GM19035 (cell line): Measurements from ENCODE around the gene CORO1A.
"Not testable (repeated sequence)": the region's sequence is repeated elsewhere in the genome, so short reads cannot be mapped to it uniquely, and the experiment has no call there.

Source experiments
- ATAC-seq: cut with Tn5 transposase; IDR thresholded peaks from one replicate; pipeline ENCODE4 v1.9.1; 2021; ENCODE audit not compliant: unreplicated experiment

CORO1A gene

DNA sequence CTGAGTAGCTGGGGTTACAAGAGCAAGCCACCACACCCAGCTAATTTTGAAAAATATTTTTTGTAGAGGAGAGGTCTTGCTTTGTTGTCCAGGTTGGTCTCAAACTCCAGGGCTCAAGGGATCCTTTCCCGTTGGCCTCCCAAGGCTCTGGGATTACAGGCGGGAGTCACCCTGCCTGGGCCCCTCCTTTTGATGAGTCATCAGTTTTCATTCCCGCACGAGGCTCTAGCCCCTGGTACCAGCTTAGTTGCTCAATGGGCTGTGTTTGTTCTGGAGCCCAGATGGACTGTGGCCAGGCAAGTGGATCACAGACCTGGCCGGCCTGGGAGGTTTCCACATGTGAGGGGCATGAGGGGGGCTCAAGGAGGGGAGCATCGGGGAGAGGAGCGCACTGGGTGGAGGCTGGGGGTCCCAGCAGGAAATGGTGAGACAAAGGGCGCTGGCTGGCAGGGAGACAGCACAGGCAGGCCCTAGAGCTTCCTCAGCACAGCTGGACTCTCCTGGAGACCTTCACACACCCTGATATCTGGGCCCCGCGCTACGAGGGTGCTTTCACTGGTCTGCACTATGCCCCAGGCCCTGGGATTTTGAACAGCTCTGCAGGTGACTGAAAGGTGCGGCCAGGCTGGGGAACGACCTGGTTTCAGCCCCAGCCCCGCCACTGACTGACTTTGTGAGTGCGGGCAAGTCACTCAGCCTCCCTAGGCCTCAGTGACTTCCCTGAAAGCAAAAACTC, 16.4 kb downstream of the CORO1A start:
- not testable (repeated sequence) for ATAC-seq

- ATAC-seq = not testable (repeated sequence)
Observed at GRCh38 chr16:30205541-30206236, 22.3 kb downstream of the CORO1A start.

DNA sequence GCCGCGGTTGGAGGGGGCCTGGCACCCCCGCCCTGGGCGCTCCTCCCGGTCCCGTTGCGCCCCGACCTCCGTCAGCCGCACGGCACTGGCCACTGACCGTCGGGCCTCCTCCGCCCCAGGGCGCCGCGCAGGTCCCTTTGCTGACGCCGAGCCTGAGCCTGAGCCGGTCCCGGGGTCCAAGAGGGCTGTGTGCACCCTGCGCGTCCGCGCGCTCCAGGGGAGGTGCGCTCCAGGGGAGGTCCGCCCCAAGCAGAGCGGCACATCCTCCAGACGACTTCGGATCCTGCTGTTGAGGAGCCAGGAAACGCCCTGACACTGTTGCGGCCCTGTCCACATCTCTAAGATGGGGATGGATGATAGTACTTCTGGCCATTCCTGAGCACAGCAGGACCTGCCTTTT, 22.9 kb downstream of the CORO1A start:
- not testable (repeated sequence) for ATAC-seq

GRCh38 chr16:30207063-30207704, 23.8 kb downstream of the CORO1A start:
- not testable (repeated sequence) for ATAC-seq

DNA sequence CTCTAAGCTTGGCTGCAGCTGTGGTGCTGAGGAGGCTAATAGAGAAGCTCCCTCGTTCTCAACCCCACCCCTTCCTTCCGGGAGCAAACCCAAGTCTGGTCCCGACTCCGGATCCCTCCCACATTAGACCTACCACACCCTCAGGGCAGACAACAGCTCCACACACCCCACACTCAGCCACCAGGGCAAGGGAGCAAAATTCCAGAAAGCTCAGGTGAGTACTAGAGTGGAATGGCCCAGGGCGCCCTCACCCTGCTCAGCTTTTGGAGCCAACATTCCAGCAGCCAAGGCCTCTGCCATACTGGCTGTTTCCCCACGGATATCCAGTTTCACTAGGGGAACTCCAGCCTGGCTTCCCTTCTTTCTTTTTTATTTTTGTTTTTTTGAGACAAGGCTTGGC, 25.6 kb downstream of the CORO1A start:
- ATAC-seq = not testable (repeated sequence)

DNA sequence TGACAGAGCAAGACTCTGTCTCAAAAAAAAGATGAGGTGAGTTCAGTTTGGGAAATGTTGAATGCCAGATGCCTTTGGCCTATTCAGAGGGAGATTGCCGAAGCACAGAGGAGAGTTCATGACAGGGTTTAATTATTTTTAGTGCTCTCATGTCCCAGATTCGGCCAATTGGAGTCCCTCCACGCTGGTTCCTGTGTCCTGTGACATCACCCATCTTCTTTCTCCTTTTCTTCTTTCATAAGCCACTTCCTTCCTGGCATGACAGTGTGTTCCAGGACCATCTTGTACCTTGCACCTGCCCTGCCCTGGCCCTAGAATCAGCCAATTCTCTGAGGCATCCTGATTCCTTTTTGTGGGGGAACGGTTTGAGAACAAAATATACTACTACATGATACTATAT, 28.0 kb downstream of the CORO1A start:
- ATAC-seq = not testable (repeated sequence)

DNA sequence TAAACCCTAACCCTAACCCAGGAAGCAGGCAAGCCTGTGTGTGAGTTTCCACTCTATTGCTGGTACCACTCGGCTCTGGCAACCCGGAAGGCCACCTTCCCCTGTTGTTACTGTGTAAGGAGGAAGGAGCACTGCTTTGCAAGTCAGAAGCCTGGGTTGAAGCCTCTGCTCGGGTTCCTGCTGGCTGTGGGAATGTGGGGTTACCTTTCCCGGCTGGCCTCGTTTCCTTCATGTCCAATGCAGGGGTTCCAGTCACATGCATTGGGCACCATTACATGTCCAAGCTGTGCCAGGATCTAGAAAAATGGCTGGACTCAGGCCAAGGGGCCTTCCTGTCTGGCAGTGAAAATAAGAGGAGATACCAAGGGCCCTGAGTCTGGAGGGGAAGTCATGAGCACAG, 33.7 kb downstream of the CORO1A start:
- ATAC-seq = not testable (repeated sequence)
